ENCODE data around the gene SREBF1. TPM values are rescaled to one million over a fixed set of nuclear protein-coding genes. Genes with fewer than 3 reads are reported as not detected.

SREBF1 gene
- total and polyA plus RNA-seq, 2 of the 4 experiments (the other 2 are of a cell fraction), result 3.4 to 20.4 TPM

DNA sequence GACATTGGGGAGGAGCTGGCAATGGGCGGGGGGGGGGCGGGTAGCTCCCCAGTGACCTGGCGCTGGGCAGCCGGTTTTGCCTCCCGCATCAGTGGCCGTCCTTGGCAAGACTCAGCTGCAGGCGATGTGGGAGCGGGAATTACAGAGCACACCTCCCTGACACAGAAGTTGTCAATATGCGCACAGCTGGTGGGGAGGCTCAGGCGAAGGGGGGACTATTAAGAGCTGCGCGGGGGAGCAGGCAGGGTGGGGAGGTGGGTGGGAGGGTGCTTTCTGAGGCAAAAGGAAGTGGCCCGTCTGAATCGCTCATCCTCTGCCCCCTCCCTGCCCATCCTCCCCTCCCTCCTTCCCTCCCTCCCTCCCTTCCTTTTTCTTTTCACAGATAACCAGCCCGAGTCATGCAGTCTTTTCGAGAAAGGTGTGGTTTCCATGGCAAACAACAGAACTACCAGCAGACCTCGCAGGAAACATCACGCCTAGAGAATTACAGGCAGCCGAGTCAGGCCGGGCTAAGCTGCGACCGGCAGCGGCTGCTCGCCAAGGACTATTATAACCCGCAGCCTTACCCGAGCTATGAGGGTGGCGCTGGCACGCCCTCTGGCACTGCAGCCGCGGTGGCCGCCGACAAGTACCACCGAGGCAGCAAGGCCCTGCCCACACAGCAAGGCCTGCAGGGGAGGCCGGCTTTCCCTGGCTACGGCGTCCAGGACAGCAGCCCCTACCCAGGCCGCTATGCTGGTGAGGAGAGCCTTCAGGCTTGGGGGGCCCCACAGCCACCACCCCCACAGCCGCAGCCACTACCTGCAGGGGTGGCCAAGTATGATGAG, 44.0 kb downstream of the SREBF1 start:
- TF ChIP-seq CHD1 (IDR thresholded peaks at IDR 0.05; ENCODE audit: low read depth, low read length) (no peak), MAZ (IDR thresholded peaks at IDR 0.05; ENCODE audit: borderline replicate concordance, low read depth, low read length) (peak; percentile 71; the same call in 1 of the 2 replicates), MXI1 (IDR thresholded peaks at IDR 0.05; ENCODE audit: borderline replicate concordance, low read depth, low read length) (no peak), BHLHE40 (IDR thresholded peaks at IDR 0.05; ENCODE audit: low read depth, low read length) (peak; percentile 37)
- dilution Hi-C loops (cut with HindIII; ENCODE audit: low sequenced_read_pairs, unreplicated experiment), result no loop called here

More for the DNA sequence above, 44.0 kb downstream of the SREBF1 start:
- no peak overlapping the region for H3K4me3 ChIP-seq (ENCODE audit: insufficient read depth, low read depth, low read length)
- no peak overlapping the region for H3K27ac ChIP-seq (ENCODE audit: insufficient read depth, low read length)
- H3K9ac ChIP-seq (ENCODE audit: low read depth, low read length), result no peak overlapping the region
- DNase-seq (peak; percentile 73), ATAC-seq (ENCODE audit: low read depth) (peak; percentile 43)
- no peak overlapping the region for H3K56ac ChIP-seq (ENCODE audit: extremely low read depth, insufficient read depth, low read length)
- WGBS, 2 experiments (ENCODE audit: extremely low coverage in 2 of 2, insufficient read length in 1 of 2), result 66% methylated on average over 15 of the region's 38 CpGs; no CpG with 5 or more reads in 1 of the 2 experiments
- H3K23ac ChIP-seq (ENCODE audit: low read depth, low read length), result no peak overlapping the region
- H4K91ac ChIP-seq (ENCODE audit: insufficient read depth, low read depth, low read length), result no peak overlapping the region
- ChIA-PET POLR2A (ENCODE audit: unreplicated experiment) (no interaction called here), CTCF (no interaction called here)
- no peak overlapping the region for H2BK5ac ChIP-seq (ENCODE audit: low read depth, low read length, poor library complexity, severe bottlenecking)
- no peak overlapping the region for H2BK15ac ChIP-seq (ENCODE audit: low read depth, low read length)
- H2AK9ac ChIP-seq (replicated peaks; ENCODE audit: low read depth, low read length, poor library complexity), result no peak overlapping the region
- no peak overlapping the region for H3K14ac ChIP-seq (replicated peaks; ENCODE audit: low read depth, low read length)
- peaks cover 43% of the 10 kb centered on the region for H3K36me3 ChIP-seq (ENCODE audit: control insufficient read depth, insufficient read depth, low read length)
- peaks cover 81% of the 10 kb centered on the region for H4K20me1 ChIP-seq (ENCODE audit: insufficient read depth, low read length)
- BruUV-seq (replicated peaks), result no TSS peak
- peaks cover 8 to 90% of the 10 kb centered on the region in 2 experiments for H3K79me1 ChIP-seq (ENCODE audit: low read depth in 1 of 2, low read length in 2 of 2)
- no peak overlapping the region for H3K4ac ChIP-seq (ENCODE audit: low read depth, low read length)
- H3K4me1 ChIP-seq (ENCODE audit: control insufficient read depth, insufficient read depth, low read length), result peaks cover 15% of the 10 kb centered on the region; the same call in 1 of the 2 replicates
- no peak overlapping the region; a peak in 1 of 4 replicates for H4K8ac ChIP-seq (ENCODE audit: low read depth in 2 of 2, low read length in 2 of 2)
- no peaks in the 10 kb centered on the region for H3K27me3 ChIP-seq (ENCODE audit: control insufficient read depth, insufficient read depth, low read length)
- no peak overlapping the region for H2BK20ac ChIP-seq (ENCODE audit: low read depth, low read length)
- H3K4me2 ChIP-seq (ENCODE audit: low read depth, low read length), result no peak overlapping the region
- no peak overlapping the region for H2AK5ac ChIP-seq (ENCODE audit: low read depth, low read length)
- no peak overlapping the region for H2AFZ ChIP-seq (replicated peaks; ENCODE audit: low read length, poor library complexity)
- no peaks in the 10 kb centered on the region for H3K9me3 ChIP-seq (ENCODE audit: control insufficient read depth, insufficient read depth, low read length)
- H4K5ac ChIP-seq (ENCODE audit: low read depth, low read length), result no peak overlapping the region
- no peak overlapping the region for H2BK120ac ChIP-seq (ENCODE audit: low read depth, low read length)
- intact Hi-C loops (cut with micrococcal nuclease) (no loop called here), in situ Hi-C loops (cut with MboI; ENCODE audit: low sequenced_read_pairs) (no loop called here)
- no peak overlapping the region for H3K18ac ChIP-seq (ENCODE audit: low read depth, low read length)
- H3K9me1 ChIP-seq (ENCODE audit: insufficient read depth, low read length), result peaks cover 10% of the 10 kb centered on the region; the same call in 1 of the 2 replicates

All from IMR-90 (cell line).